ENCODE data around the gene OR11H6. TPM values are rescaled to one million over a fixed set of nuclear protein-coding genes. Genes with fewer than 3 reads are reported as not detected.

OR11H6 gene
- total RNA-seq, 1 donor from 2014 or later, result not detected

GRCh38 chr14:20179880-20180279 lies 43.6 kb upstream of the OR11H6 start:
- Mint-ChIP-seq H3K9me3 (ENCODE audit: unreplicated experiment) (peaks cover 40% of the 10 kb centered on the region), H3K4me3 (ENCODE audit: unreplicated experiment) (no peak overlapping the region), H3K36me3 (ENCODE audit: unreplicated experiment) (no peaks in the 10 kb centered on the region), H3K27ac (ENCODE audit: unreplicated experiment) (no peak overlapping the region), H3K27me3 (ENCODE audit: unreplicated experiment) (no peaks in the 10 kb centered on the region), H3K4me1 (ENCODE audit: unreplicated experiment) (no peaks in the 10 kb centered on the region)
- no peak for TF ChIP-seq CTCF (IDR thresholded peaks at IDR 0.05)
- DNase-seq (ENCODE audit: extremely low spot score, unreplicated experiment), result no peak

GRCh38 chr14:20180486-20180885 lies 43.0 kb upstream of the OR11H6 start:
- Mint-ChIP-seq H3K4me3 (ENCODE audit: unreplicated experiment) (no peak overlapping the region), H3K36me3 (ENCODE audit: unreplicated experiment) (no peaks in the 10 kb centered on the region), H3K9me3 (ENCODE audit: unreplicated experiment) (peaks cover 40% of the 10 kb centered on the region), H3K27ac (ENCODE audit: unreplicated experiment) (no peak overlapping the region), H3K4me1 (ENCODE audit: unreplicated experiment) (no peaks in the 10 kb centered on the region), H3K27me3 (ENCODE audit: unreplicated experiment) (no peaks in the 10 kb centered on the region)
- no peak for DNase-seq (ENCODE audit: extremely low spot score, unreplicated experiment)
- TF ChIP-seq CTCF (IDR thresholded peaks at IDR 0.05), result no peak

- Mint-ChIP-seq H3K9me3 (ENCODE audit: unreplicated experiment) (peaks cover 34% of the 10 kb centered on the region), H3K4me1 (ENCODE audit: unreplicated experiment) (no peaks in the 10 kb centered on the region), H3K4me3 (ENCODE audit: unreplicated experiment) (no peak overlapping the region), H3K27me3 (ENCODE audit: unreplicated experiment) (no peaks in the 10 kb centered on the region), H3K27ac (ENCODE audit: unreplicated experiment) (no peak overlapping the region), H3K36me3 (ENCODE audit: unreplicated experiment) (no peaks in the 10 kb centered on the region)
- no peak for TF ChIP-seq CTCF (IDR thresholded peaks at IDR 0.05)
- no peak for DNase-seq (ENCODE audit: extremely low spot score, unreplicated experiment)
These were observed 39.3 kb upstream of the OR11H6 start for GRCh38 chr14:20184181-20184580.

- no peak for DNase-seq (ENCODE audit: extremely low spot score, unreplicated experiment)
- Mint-ChIP-seq H3K27me3 (ENCODE audit: unreplicated experiment) (no peaks in the 10 kb centered on the region), H3K27ac (ENCODE audit: unreplicated experiment) (no peak within 1 kb of the TSS), H3K4me3 (ENCODE audit: unreplicated experiment) (no peak within 1 kb of the TSS), H3K4me1 (ENCODE audit: unreplicated experiment) (no peaks in the 10 kb centered on the region), H3K9me3 (ENCODE audit: unreplicated experiment) (peaks cover 11% of the 10 kb centered on the region), H3K36me3 (ENCODE audit: unreplicated experiment) (no peaks in the 10 kb centered on the region)
- no peak for TF ChIP-seq CTCF (IDR thresholded peaks at IDR 0.05)
These were observed 32.9 kb upstream of the OR11H6 start, which contains the start of gene OR11G2 for GRCh38 chr14:20190596-20190995. TSS of gene OR11G2 (plus strand) at chr14:20190896. CDS start at chr14:20197438, 6,542 bp downstream.

GRCh38 chr14:20191396-20191795 lies 32.1 kb upstream of the OR11H6 start:
- Mint-ChIP-seq H3K9me3 (ENCODE audit: unreplicated experiment) (peaks cover 11% of the 10 kb centered on the region), H3K36me3 (ENCODE audit: unreplicated experiment) (no peaks in the 10 kb centered on the region), H3K4me1 (ENCODE audit: unreplicated experiment) (no peaks in the 10 kb centered on the region), H3K27me3 (ENCODE audit: unreplicated experiment) (no peaks in the 10 kb centered on the region), H3K4me3 (ENCODE audit: unreplicated experiment) (no peak overlapping the region), H3K27ac (ENCODE audit: unreplicated experiment) (no peak overlapping the region)
- no peak for DNase-seq (ENCODE audit: extremely low spot score, unreplicated experiment)
- TF ChIP-seq CTCF (IDR thresholded peaks at IDR 0.05), result no peak
